Astrocyte of the hippocampus (primary cell): ENCODE results near the gene CXCL9.
"Not testable (repeated sequence)": the region's sequence is repeated elsewhere in the genome, so short reads cannot be mapped to it uniquely, and the experiment has no call there.

Experiments used
- DNase-seq: peaks from one replicate; pipeline ENCODE4 v3.0.0; 2011; ENCODE audit warnings: low read depth, low spot score

CXCL9 gene

DNA sequence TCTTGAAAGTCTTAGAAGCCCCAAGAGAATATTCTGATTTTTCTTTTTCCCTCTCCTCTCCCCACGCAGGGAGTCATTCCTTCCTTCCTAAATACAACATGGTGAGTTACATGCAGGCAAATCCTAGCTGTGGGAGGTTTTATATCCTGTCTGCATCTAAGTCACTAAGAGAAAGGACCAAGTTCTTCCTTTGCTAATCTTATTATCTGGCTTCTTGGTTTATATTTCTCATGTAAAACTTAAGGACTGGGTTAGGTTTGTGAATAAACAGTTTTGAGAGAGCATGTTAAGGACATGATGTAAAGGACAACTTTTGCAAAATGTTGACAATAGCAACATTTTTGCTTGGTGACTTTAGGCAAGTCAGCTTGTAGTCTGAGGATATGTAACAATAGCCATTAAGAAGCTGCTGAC lies 5.1 kb upstream of the CXCL9 start:
- DNase-seq: no peak

DNA sequence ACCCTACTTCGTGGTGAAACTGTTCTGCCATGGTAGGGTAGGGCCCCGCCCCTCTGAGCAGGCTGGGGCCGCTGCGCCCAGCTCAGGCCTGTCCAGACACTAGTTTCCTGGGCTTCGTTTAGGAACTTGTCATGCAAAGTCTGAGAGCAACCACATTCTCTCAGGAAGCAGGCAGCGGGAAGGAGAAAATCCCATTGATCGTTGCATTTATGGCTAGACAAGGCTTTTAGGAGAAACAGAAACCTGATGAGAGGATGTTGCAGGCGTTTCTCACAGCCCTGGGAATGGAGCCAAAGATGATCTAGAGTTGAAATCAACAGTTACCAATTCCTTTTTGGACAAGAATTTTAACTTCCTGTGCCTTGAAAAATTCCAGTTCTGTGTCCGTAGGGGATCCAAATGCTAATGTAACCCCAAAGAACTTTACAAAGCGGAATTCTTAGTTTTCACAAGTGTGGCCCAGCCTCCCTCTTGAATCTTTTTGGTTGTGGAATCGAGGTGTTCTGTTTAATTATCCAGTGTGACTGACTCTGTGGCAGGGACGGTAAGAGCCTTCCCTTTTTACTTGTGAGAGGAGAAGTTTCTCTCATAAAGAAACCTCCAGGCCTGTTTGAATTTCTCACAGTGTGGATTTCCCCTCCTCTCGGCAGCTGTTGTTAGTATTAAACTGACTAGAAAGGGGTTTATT lies 4.5 kb upstream of the CXCL9 start:
- DNase-seq: peak; percentile 38

GRCh38 chr4:76011018-76011670 lies 3.8 kb upstream of the CXCL9 start:
- DNase-seq: no peak

- no peak for DNase-seq
Measured at GRCh38 chr4:76010576-76010975, 3.3 kb upstream of the CXCL9 start.

- no peak for DNase-seq
Measured at GRCh38 chr4:76009311-76009710, 2.0 kb upstream of the CXCL9 start.

- no peak for DNase-seq
Measured at GRCh38 chr4:76003620-76004019, 3.7 kb downstream of the CXCL9 start.

- no peak for DNase-seq
Measured at GRCh38 chr4:76003035-76003434, 4.3 kb downstream of the CXCL9 start.

- no peak for DNase-seq
Measured at GRCh38 chr4:76002176-76002575, 5.1 kb downstream of the CXCL9 start.

- DNase-seq: no peak
Measured at GRCh38 chr4:76001700-76002099, 5.6 kb downstream of the CXCL9 start.

GRCh38 chr4:76000279-76000678 lies 7.0 kb downstream of the CXCL9 start:
- DNase-seq: no peak

DNA sequence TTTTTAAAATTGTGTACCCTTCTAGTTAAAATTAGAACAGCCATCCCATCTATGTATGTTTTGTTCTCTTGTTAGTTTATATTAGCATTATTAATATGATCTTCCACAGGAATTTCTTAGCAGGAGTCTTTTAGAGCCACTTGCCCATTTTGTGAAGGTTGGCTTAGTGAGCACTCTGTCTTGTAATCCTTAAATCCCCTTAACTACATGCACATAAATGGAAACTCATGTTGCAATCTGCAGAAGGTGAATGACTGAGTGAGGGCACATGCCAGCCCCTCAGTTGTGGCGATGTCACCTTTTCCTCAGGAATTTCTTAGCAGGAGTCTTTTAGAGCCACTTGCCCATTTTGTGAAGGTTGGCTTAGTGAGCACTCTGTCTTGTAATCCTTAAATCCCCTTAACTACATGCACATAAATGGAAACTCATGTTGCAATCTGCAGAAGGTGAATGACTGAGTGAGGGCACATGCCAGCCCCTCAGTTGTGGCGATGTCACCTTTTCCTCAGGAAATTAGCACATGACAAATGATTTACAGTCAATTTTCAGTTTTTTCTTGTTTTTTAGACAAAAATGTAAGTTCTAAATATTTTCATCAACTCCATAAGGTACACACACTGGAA lies 8.7 kb downstream of the CXCL9 start:
- DNase-seq: not testable (repeated sequence)

DNA sequence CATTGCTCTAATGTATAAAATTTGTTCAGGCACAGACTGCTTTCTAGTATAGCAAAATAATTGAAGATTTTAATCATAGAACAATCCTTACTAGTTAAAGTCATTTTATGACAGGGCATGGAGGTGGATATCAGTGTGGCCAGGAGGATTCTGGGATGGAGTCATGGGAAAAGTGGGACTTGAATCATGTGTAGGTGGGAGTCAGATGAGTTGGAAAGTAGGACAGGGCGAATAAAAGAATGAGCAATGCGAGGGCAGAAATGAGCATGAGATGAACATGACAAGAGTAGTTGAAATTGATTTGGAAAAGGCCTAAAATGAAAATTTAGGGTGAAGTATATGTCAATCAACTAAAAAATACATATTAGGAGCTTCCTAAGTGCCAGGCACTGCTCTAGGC lies 9.4 kb downstream of the CXCL9 start:
- DNase-seq: no peak

- DNase-seq: no peak
Measured at GRCh38 chr4:75997081-75997480, 10.2 kb downstream of the CXCL9 start.

GRCh38 chr4:75995727-75996126 lies 11.6 kb downstream of the CXCL9 start:
- peak; percentile 64 for DNase-seq

- DNase-seq: no peak
Measured at GRCh38 chr4:75992462-75992861, 14.8 kb downstream of the CXCL9 start.

DNA sequence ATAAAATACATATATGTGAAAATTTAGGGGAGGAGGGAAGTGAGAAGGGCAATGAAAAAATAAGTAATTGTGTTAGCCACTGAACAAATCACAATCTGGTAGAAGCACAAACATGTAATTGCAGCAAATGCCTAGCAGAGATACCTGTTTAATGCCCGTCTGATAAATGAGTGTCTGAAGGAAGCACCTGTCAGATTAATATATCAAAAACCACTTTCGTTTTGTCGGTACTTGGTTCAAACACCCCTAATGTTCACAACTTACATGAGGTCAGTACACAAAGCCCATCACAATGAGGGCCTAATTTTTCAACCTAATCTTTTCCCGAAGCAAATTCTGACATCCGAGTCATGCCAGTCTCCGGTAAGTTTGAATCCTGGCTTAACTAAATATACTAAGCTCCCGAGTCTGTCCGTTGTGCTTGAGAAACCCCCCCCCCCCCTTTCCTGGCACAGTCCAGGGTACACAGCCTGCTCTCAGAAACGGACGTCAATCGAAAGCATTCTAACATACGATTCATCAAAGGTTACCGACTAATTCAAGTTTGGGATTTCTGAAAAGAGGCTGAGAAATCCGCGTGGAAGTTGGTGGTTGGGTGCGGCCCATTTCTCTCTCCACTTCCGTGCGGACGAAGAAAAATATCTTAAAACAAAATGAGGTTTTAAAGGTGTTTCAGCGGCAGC lies 17.3 kb downstream of the CXCL9 start:
- peak; percentile 40 for DNase-seq

GRCh38 chr4:75985116-75985515 lies 22.2 kb downstream of the CXCL9 start:
- peak; percentile 78 for DNase-seq

GRCh38 chr4:75980576-75980975 lies 26.7 kb downstream of the CXCL9 start:
- no peak for DNase-seq

- no peak for DNase-seq
Measured at GRCh38 chr4:75976177-75976576, 31.1 kb downstream of the CXCL9 start.

GRCh38 chr4:75973766-75974165 lies 33.5 kb downstream of the CXCL9 start:
- peak; percentile 21 for DNase-seq

DNA sequence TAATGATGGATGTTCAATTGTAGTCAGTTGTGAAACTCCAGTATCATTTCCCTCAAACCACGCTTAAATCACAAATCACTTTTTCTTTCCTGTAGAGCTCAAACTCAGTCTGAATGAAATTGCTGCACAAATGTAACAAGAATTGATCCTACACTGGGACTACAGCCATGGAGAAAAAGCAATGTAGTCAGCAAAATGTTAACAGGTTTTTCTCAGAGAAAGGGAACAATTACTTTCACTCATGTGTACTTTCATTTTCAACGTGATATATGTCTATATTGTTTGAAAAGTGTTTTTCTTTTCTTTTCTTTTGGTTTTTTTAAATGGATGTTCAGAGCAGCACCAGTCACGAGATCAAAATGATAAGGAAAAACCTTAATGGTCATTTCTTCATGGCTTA lies 39.2 kb downstream of the CXCL9 start:
- DNase-seq: no peak

DNA sequence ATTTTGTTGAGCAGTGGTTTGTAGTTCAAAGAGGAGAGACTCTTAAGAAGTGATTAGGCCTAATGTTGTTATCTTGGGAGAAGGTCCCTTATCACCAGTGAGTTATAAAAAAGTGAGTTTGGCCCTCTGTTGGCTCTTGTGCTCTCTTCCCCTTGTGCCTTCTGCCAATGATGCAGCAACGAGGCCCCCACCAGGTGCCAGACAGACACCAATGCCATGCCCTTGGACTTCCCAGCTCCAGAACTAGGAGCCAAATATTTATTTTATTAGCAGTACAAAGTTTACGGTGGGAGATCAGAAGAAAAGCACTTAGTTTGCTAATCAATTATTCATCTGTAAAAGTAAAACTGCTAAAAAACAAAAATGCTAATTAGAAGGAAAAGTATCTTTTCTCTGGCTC lies 43.8 kb downstream of the CXCL9 start:
- DNase-seq: no peak
